ENCODE results near the gene S100A1. TPM values are rescaled to one million over a fixed set of nuclear protein-coding genes. Genes with fewer than 3 reads are reported as not detected.
"Not testable (repeated sequence)": the region's sequence is repeated elsewhere in the genome, so short reads cannot be mapped to it uniquely, and the experiment has no call there.

The S100A1 gene
- total RNA-seq, 1 donor = not detected

DNA sequence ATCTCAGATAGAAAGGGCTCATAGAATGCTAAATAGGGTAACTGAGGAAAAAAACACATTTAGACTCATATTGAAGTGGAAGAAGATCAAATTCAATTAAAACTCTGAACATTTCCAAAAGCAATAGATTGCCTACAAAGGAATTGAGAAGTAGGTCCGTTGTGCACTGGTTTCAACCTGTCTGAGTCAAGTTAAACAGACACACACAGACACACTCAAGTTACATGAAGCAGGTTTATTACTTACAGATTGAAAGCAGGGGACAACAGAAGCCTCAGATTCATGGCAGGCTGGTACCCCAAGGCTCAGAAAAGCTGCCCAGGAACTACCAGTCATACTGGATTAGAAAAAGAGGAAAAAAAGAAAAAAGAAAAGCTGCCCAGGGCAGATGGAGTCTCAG is 41.9 kb upstream of the S100A1 start:
- DNase-seq (ENCODE audit: low read depth) = no peak
- TF ChIP-seq, protein P1, sequence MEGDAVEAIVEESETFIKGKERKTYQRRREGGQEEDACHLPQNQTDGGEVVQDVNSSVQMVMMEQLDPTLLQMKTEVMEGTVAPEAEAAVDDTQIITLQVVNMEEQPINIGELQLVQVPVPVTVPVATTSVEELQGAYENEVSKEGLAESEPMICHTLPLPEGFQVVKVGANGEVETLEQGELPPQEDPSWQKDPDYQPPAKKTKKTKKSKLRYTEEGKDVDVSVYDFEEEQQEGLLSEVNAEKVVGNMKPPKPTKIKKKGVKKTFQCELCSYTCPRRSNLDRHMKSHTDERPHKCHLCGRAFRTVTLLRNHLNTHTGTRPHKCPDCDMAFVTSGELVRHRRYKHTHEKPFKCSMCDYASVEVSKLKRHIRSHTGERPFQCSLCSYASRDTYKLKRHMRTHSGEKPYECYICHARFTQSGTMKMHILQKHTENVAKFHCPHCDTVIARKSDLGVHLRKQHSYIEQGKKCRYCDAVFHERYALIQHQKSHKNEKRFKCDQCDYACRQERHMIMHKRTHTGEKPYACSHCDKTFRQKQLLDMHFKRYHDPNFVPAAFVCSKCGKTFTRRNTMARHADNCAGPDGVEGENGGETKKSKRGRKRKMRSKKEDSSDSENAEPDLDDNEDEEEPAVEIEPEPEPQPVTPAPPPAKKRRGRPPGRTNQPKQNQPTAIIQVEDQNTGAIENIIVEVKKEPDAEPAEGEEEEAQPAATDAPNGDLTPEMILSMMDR (IDR thresholded peaks at IDR 0.05; ENCODE audit: insufficient read depth, low read depth, low read length) = no peak
- no peak overlapping the region for H3K4me3 ChIP-seq (ENCODE audit: low read depth, low read length)

DNA sequence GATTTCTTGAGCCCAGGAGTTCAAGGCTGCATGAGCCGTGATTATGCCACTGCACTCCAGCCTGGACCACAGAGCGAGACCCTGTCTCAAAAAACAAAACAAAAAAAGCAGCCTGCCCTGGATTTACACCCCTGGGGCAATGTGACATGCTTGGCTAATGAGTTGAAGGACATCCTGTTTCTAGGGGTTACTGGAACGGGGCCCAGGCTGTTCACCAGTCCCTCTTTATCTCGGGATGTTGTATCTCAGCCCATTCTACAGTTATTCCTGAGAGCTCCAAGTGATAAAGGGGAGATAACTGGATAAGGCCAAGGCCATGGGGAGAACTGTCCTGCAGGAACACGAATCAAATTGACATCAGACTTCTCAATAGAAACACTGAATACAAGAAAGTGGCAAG is 40.9 kb upstream of the S100A1 start:
- TF ChIP-seq, protein P1 (IDR thresholded peaks at IDR 0.05; ENCODE audit: insufficient read depth, low read depth, low read length) = no peak
- no peak overlapping the region for H3K4me3 ChIP-seq (ENCODE audit: low read depth, low read length)
- no peak for DNase-seq (ENCODE audit: low read depth)

DNA sequence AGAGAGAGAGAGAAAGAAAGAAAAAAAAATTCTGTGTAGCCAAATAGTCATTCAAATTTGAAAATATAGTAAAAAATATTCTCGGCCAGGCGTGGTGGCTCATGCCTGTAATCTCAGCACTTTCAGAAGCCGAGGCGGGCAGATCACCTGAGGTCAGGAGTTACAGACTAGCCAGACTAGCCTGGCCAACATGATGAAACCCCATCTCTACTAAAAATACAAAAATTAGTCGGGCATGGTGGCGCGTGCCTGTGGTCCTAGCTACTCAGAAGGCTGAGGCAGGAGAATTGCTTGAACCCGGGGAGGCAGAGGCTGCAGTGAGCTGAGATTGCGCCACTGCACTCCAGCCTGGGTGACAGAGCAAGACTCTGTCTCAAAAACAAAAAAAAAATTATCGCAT is 40.2 kb upstream of the S100A1 start:
- H3K4me3 ChIP-seq (ENCODE audit: low read depth, low read length); DNase-seq (ENCODE audit: low read depth): not testable (repeated sequence)

DNA sequence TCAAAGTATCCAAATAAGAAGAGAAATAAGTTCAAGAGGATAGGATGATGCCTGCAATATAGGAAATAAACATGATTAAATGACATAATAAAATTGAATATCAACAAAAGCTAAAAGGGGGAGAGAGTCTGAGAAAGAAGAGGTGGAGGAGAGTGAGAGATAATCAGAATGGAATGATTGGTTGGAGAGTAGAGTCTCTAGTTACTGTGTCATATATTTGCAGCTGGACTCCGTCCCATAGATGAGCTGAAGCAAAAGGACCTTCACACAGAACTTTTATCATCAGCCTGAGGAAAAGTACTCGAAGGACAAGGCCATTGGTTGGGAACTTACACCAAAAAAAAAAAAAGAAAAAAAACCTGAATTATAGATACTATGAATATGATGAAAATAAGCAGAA is 39.8 kb upstream of the S100A1 start:
- no peak overlapping the region for H3K4me3 ChIP-seq (ENCODE audit: low read depth, low read length)
- TF ChIP-seq, protein P1 (IDR thresholded peaks at IDR 0.05; ENCODE audit: insufficient read depth, low read depth, low read length) = no peak
- peak; percentile 44 for DNase-seq (ENCODE audit: low read depth)

DNA sequence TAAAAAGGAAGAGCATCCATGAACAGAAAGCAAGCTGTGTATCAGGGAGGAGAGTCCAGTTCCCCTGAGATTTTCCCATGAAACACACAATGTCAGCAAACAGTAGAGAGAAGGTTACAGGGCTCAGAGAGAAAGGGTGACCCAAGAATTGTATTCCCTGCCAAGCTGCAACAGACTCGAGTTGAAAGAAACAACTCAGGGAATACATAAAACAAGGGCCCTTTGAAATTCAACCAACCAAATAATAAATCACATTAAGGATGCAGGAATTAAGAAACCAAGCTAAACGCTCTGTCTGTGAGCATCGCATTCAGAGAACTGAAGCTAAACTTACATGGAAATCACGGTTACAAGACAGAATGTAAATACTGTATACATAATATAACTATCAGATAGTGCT is 35.5 kb upstream of the S100A1 start:
- H3K4me3 ChIP-seq (ENCODE audit: low read depth, low read length) = no peak overlapping the region
- DNase-seq (ENCODE audit: low read depth) = no peak
- TF ChIP-seq, protein P1 (IDR thresholded peaks at IDR 0.05; ENCODE audit: insufficient read depth, low read depth, low read length) = no peak

DNA sequence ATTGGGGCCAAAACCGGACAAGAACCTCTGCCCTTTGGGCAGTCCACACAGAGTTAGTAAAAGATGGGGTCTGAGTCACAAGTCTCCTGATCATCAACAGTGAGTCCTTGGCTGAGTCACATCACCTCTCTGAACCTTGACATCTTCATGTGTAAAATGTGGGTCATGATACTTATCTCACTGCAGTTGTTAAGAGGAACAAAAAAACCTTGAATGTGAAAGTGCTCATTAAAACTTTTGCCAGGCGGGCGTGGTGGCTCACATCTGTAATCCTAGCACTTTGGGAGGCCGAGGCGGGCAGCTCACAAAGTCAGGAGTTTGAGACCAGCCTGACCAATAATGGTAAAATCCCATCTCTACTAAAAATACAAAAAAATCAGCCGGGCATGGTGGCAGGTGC is 31.0 kb upstream of the S100A1 start:
- DNase-seq (ENCODE audit: low read depth) = peak; percentile 77
- TF ChIP-seq, protein P1 (IDR thresholded peaks at IDR 0.05; ENCODE audit: insufficient read depth, low read depth, low read length) = no peak
- H3K4me3 ChIP-seq (ENCODE audit: low read depth, low read length) = no peak overlapping the region

DNA sequence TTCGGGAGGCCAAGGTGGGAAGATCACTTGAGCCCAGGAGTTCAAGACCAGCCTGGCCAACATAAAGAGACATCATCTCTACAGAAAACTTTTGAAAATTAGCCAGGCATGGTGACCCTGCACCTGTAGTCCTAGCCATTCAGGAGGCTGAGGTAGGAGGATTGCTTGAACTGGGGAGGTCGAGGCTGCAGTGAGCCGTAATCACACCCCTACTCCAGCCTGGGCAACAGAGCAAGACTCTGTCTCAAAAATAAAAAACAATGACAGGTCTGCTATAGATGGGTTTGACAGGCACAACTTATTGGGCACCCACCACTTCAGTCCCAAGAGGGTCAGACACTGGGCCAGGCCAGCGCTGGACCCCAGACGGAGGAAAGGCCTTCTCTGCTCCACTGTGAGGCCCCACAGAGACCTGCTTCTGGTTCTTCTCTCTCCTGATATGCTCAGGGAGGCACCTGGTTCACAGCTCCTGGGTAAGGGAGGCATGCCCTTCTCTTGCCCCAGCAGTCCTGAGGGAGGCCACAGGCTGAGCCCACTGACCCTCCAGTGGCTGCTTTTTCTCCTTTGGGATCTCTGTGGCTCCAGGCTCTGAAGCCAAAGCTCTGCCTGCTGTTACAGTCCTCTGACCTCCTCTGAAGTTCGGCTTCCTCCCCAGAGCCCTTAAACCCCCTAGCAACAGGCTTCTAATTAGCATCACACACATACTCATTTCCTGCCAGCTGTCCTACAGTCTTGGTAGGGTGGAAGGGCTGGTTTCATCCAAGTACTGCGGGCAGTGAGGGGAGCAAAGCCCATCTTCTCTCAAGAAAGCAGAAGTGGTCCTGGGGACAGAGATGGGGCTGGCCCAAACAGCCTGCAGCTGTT is 29.7 kb upstream of the S100A1 start:
- peak; percentile 60 for DNase-seq (ENCODE audit: low read depth)
- no peak overlapping the region for H3K4me3 ChIP-seq (ENCODE audit: low read depth, low read length)
- TF ChIP-seq, protein P1 (IDR thresholded peaks at IDR 0.05; ENCODE audit: insufficient read depth, low read depth, low read length) = no peak

All from fibroblast of villous mesenchyme (primary cell).